SK-N-SH treated with all-trans-retinoic acid at 6 μM for 48 hours (cell line): ENCODE results near the gene CAMK4.

Experiments used
- ATAC-seq: fragments of 200-7000 bp; cut with Tn5 transposase; 3 replicates; pipeline ENCODE4 v1.9.1; 2020; ENCODE audit warnings: mild to moderate bottlenecking, moderate library complexity
- ARNTL ChIP-seq: fragments of 450-650 bp; formaldehyde crosslinking; IDR thresholded peaks from 2 replicates; pipeline ENCODE4 v1.5.0; 2020; ENCODE audit warnings: low read depth, mild to moderate bottlenecking, moderate library complexity, borderline replicate concordance
- BACH2 ChIP-seq: fragments of 250-450 bp; sonication (Bioruptor Pico); IDR thresholded peaks from 2 replicates; pipeline ENCODE4 v1.9.0; 2021; ENCODE audit warnings: mild to moderate bottlenecking, borderline replicate concordance
- ISL1 ChIP-seq: fragments of 250-450 bp; sonication (Bioruptor Pico); IDR thresholded peaks from 2 replicates; pipeline ENCODE4 v2.1.2; 2022; ENCODE audit warnings: mild to moderate bottlenecking, moderate library complexity
- OSR1 ChIP-seq: fragments of 250-450 bp; sonication (Bioruptor Pico); IDR thresholded peaks from 2 replicates; pipeline ENCODE4 v1.8.0; 2022; ENCODE audit warnings: moderate library complexity, mild to moderate bottlenecking, inconsistent platforms
- PPARA ChIP-seq: fragments of 250-450 bp; sonication (Bioruptor Pico); IDR thresholded peaks from 2 replicates; pipeline ENCODE4 v1.5.0; 2020; ENCODE audit warnings: mild to moderate bottlenecking, borderline replicate concordance
- SNAI2 ChIP-seq: fragments of 250-450 bp; sonication (Bioruptor Pico); IDR thresholded peaks from 2 replicates; pipeline ENCODE4 v1.5.0; 2020; ENCODE audit warnings: mild to moderate bottlenecking, moderate library complexity
- TCF4 ChIP-seq: fragments of 250-450 bp; sonication (Bioruptor Pico); IDR thresholded peaks from 2 replicates; pipeline ENCODE4 v1.8.0; 2021; ENCODE audit warnings: mild to moderate bottlenecking, moderate library complexity, borderline replicate concordance
- TOX ChIP-seq: fragments of 250-450 bp; sonication (Bioruptor Pico); IDR thresholded peaks from 2 replicates; pipeline ENCODE4 v1.8.0; 2021; ENCODE audit warnings: mild to moderate bottlenecking, moderate library complexity, borderline replicate concordance
- TSHZ2 ChIP-seq: fragments of 250-450 bp; sonication (Bioruptor Pico); IDR thresholded peaks from 2 replicates; pipeline ENCODE4 v1.5.0; 2020; ENCODE audit warnings: mild to moderate bottlenecking, moderate library complexity
- ZC3H10 ChIP-seq: fragments of 250-450 bp; sonication (Bioruptor Pico); IDR thresholded peaks from 2 replicates; pipeline ENCODE4 v1.5.1; 2021; ENCODE audit warnings: mild to moderate bottlenecking, moderate library complexity
- ZFP3 ChIP-seq: fragments of 250-450 bp; sonication (Bioruptor Pico); IDR thresholded peaks from 2 replicates; pipeline ENCODE4 v1.5.0; 2020; ENCODE audit warnings: mild to moderate bottlenecking, moderate library complexity
- ZFP30 ChIP-seq: fragments of 450-650 bp; formaldehyde crosslinking; IDR thresholded peaks from 2 replicates; pipeline ENCODE4 v1.5.0; 2022; ENCODE audit warnings: mild to moderate bottlenecking, moderate library complexity
- ZNF565 ChIP-seq: fragments of 450-650 bp; formaldehyde crosslinking; conservative IDR thresholded peaks from 2 replicates; pipeline ENCODE4 v1.5.0; 2020; ENCODE audit warnings: low read depth, mild to moderate bottlenecking, moderate library complexity
- ZNF70 ChIP-seq: fragments of 450-650 bp; formaldehyde crosslinking; IDR thresholded peaks from 2 replicates; pipeline ENCODE4 v1.5.0; 2020; ENCODE audit warnings: mild to moderate bottlenecking, moderate library complexity
- ZNF8 ChIP-seq: fragments of 450-650 bp; formaldehyde crosslinking; IDR thresholded peaks from 2 replicates; pipeline ENCODE4 v1.5.0; 2020; ENCODE audit warnings: mild to moderate bottlenecking, moderate library complexity
- TF ChIP-seq, protein P1 (sequence below): fragments of 250-450 bp; sonication (Bioruptor Pico); IDR thresholded peaks from 2 replicates; pipeline ENCODE4 v1.5.1; 2021; ENCODE audit warnings: mild to moderate bottlenecking, moderate library complexity
- TF ChIP-seq, protein P2 (sequence below): fragments of 250-450 bp; sonication (Bioruptor Pico); IDR thresholded peaks from 2 replicates; pipeline ENCODE4 v1.8.0; 2021; ENCODE audit warnings: low read depth, mild to moderate bottlenecking, moderate library complexity, borderline replicate concordance
- TF ChIP-seq, protein P3 (sequence below): fragments of 250-450 bp; sonication (Bioruptor Pico); IDR thresholded peaks from 2 replicates; pipeline ENCODE4 v1.8.0; 2020; ENCODE audit warnings: mild to moderate bottlenecking, moderate library complexity, borderline replicate concordance

CAMK4 gene

DNA sequence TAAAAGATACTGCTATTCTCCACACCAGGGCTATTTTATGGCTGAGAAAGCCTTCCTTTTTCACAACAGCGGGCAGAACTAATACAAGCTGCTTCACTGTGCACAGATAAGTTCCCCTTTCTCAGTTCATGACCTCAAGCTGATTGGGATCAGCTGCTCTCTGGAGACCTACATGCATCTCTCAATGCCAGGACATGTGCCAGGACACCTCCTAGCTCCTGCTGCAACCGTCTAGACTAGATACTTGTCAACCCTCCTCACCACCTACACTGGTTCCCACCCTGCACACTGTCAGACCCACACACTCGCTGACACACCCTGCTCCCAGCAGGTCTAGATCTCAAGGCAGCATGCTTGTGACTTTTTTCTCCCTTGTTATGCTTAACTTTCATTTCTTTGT is 248.4 kb downstream of the CAMK4 start:
- peak; percentile 45; the same call in 1 of the 3 replicates for ATAC-seq
- TF ChIP-seq, protein P1, sequence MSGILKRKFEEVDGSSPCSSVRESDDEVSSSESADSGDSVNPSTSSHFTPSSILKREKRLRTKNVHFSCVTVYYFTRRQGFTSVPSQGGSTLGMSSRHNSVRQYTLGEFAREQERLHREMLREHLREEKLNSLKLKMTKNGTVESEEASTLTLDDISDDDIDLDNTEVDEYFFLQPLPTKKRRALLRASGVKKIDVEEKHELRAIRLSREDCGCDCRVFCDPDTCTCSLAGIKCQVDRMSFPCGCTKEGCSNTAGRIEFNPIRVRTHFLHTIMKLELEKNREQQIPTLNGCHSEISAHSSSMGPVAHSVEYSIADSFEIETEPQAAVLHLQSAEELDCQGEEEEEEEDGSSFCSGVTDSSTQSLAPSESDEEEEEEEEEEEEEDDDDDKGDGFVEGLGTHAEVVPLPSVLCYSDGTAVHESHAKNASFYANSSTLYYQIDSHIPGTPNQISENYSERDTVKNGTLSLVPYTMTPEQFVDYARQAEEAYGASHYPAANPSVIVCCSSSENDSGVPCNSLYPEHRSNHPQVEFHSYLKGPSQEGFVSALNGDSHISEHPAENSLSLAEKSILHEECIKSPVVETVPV (CRISPR knock-in tag), result no peak
- peak; percentile 43; the same call in 1 of the 2 replicates for TF ChIP-seq TSHZ2
- TF ChIP-seq, all 23 proteins: peak for 1

- ATAC-seq, result peak; percentile 59; the same call in 2 of the 3 replicates
- TF ChIP-seq ZNF8 (CRISPR knock-in tag) (no peak), OSR1 (CRISPR knock-in tag) (no peak), TCF4 (no peak), ARNTL (CRISPR knock-in tag) (no peak), ZNF565 (CRISPR knock-in tag) (no peak), PPARA (no peak), ZNF70 (CRISPR knock-in tag) (no peak), ISL1 (no peak), ZC3H10 (CRISPR knock-in tag) (no peak), TOX (CRISPR knock-in tag) (no peak), BACH2 (CRISPR knock-in tag) (no peak), ZFP3 (CRISPR knock-in tag) (no peak), SNAI2 (CRISPR knock-in tag) (no peak)
- TF ChIP-seq, protein P2, sequence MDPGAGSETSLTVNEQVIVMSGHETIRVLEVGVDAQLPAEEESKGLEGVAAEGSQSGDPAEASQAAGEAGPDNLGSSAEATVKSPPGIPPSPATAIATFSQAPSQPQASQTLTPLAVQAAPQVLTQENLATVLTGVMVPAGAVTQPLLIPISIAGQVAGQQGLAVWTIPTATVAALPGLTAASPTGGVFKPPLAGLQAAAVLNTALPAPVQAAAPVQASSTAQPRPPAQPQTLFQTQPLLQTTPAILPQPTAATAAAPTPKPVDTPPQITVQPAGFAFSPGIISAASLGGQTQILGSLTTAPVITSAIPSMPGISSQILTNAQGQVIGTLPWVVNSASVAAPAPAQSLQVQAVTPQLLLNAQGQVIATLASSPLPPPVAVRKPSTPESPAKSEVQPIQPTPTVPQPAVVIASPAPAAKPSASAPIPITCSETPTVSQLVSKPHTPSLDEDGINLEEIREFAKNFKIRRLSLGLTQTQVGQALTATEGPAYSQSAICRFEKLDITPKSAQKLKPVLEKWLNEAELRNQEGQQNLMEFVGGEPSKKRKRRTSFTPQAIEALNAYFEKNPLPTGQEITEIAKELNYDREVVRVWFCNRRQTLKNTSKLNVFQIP, result no peak
- TF ChIP-seq, protein P3, sequence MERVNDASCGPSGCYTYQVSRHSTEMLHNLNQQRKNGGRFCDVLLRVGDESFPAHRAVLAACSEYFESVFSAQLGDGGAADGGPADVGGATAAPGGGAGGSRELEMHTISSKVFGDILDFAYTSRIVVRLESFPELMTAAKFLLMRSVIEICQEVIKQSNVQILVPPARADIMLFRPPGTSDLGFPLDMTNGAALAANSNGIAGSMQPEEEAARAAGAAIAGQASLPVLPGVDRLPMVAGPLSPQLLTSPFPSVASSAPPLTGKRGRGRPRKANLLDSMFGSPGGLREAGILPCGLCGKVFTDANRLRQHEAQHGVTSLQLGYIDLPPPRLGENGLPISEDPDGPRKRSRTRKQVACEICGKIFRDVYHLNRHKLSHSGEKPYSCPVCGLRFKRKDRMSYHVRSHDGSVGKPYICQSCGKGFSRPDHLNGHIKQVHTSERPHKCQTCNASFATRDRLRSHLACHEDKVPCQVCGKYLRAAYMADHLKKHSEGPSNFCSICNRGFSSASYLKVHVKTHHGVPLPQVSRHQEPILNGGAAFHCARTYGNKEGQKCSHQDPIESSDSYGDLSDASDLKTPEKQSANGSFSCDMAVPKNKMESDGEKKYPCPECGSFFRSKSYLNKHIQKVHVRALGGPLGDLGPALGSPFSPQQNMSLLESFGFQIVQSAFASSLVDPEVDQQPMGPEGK (CRISPR knock-in tag), result no peak
- TF ChIP-seq, protein P1 (CRISPR knock-in tag), result no peak
Observed at GRCh38 chr5:111478266-111478665, 254.1 kb downstream of the CAMK4 start.

DNA sequence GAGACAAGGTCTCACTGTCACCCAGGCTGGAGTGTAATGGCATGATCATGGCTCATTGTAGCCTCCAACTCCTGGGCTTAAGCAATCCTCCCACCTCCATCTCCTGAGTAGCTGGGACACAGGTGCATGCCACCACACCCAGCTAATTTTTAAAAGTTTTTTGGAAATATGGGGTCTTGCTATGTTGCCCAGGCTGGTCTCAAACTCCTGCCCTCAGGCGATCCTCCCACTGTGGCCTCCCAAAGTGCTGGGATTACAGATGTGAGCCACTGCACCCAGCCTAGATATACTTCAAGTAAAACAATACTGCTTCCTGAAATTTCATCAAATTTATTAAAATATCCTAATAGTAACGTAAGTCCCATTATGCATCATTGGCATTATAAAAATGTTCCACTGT is 254.7 kb downstream of the CAMK4 start:
- no peak for ATAC-seq
- TF ChIP-seq SNAI2 (CRISPR knock-in tag) (no peak), ZNF70 (CRISPR knock-in tag) (no peak)
- TF ChIP-seq, all 23 proteins: peak for 0

- no peak for ATAC-seq
- TF ChIP-seq, protein P1 (CRISPR knock-in tag), result no peak
- no peak for TF ChIP-seq TOX (CRISPR knock-in tag)
- TF ChIP-seq BACH2 (CRISPR knock-in tag), result no peak
- TF ChIP-seq, protein P3 (CRISPR knock-in tag), result no peak
- TF ChIP-seq ZNF8 (CRISPR knock-in tag), result no peak
- no peak for TF ChIP-seq PPARA
- TF ChIP-seq TSHZ2, result no peak
- no peak for TF ChIP-seq ZFP30 (CRISPR knock-in tag)
- TF ChIP-seq OSR1 (CRISPR knock-in tag), result no peak
- no peak for TF ChIP-seq SNAI2 (CRISPR knock-in tag)
- no peak for TF ChIP-seq ARNTL (CRISPR knock-in tag)
- TF ChIP-seq ZC3H10 (CRISPR knock-in tag), result no peak
Observed at GRCh38 chr5:111480346-111480745, 256.2 kb downstream of the CAMK4 start.
